Kidney glomerular epithelial cell (primary cell): Measurements from ENCODE around the gene KCNQ1OT1.

Source experiments
- DNase-seq: peaks from one replicate; lab custom pipeline; 2025; lab: John Stamatoyannopoulos, UW

The KCNQ1OT1 gene

DNA sequence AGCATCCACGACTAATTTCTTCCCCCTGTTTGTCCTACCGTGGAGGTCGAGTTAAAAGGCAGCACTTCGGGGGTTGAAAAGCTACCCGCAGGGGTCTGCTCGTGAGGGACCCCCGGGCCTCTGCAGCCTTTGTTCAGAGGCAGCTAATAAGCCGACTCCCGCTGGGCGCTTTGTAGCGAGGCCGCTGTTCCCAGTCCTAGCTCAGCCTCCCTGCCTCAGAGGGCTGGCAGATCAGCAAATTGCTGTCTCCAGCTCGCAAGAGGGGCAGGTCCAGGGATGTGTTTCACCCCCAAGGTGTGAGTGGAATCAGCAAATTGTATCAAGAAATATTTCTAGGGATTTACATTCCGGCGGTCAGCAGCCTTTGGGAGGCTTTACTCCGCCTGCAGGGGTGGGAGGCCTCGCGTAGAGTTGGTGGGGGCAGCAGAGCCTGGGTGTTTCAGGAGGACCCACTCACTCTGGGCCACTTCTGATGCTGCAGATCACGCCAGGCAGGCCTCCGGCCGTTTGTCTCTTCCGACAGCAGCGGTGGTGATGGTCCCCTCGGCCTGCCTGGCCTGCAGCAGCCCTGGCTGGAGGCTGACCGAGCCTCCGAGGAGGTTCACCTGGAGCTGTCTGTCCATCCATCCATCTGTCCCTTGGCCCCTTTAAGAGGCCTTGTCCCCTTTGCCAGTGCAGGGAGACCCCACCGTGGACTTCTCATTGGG is 21.6 kb upstream of the KCNQ1OT1 start:
- DNase-seq, result no peak

DNA sequence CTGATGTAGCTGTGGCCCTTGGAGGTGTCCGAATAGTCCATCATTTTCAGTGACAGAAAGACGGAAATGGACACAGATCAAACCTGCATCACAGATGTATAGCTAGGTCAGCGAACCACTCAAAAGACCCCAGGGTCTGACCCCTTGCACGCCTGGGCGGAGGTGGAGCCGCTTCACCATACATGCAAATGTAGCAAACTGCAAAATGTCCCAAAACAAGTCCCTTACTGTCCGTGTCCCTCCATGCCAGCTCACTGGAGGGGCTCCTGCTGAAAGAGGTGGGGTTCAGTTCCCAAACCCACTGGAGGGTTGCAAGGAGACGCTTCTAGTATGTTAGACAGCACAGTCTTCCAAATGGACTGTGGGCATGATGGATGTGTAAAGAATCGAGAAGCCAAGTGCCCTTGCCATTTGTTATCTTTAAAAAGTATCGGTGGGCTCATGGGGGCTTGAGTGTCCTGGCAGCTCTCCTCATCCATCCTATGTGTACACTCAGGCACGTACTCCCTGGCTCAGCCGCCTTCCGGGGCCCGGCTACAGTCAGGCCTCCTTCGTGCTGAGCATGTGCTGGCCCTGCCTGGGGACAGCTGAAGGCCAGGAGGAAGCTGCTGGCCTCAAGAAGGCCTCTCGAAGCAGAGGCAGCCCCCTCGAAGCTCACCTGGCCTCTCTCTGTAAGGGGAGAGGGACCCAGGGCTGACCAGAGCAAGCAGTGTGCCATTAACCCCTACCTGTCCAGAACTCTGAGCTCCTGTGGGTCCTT is 20.2 kb upstream of the KCNQ1OT1 start:
- no peak for DNase-seq

DNA sequence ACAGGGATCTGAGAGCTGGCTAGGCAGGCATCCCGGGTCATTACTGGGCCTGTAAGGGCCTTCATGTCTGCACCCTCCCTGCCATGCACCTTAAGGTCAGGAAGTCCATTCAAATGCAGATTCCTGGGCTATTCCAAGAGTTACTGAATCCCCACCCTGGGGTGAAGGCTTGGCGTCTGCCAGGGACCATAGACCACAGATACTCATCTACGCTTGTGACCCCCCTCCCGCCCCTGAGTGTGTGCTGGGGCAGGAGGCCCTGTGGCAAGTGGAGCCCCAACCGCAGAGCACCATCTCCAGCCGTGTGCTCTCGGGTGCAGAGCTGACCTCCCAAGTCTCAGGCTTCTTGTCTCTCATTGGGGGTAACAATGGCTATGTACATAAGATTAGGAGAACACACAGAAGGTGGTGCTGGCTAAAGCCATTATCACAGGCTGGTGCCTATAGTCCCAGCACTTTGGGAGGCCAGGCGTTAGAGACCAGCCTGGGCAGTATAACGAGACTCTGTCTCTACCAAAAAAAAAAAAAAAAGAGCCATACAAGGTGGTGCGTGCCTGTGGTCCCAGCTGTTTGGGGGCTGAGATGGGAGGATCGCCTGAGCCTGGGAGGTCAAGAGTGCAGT is 19.1 kb upstream of the KCNQ1OT1 start:
- no peak for DNase-seq

GRCh38 chr11:2717561-2718325 is 17.9 kb upstream of the KCNQ1OT1 start:
- DNase-seq, result no peak

GRCh38 chr11:2716376-2717095 is 16.7 kb upstream of the KCNQ1OT1 start:
- DNase-seq, result no peak

DNA sequence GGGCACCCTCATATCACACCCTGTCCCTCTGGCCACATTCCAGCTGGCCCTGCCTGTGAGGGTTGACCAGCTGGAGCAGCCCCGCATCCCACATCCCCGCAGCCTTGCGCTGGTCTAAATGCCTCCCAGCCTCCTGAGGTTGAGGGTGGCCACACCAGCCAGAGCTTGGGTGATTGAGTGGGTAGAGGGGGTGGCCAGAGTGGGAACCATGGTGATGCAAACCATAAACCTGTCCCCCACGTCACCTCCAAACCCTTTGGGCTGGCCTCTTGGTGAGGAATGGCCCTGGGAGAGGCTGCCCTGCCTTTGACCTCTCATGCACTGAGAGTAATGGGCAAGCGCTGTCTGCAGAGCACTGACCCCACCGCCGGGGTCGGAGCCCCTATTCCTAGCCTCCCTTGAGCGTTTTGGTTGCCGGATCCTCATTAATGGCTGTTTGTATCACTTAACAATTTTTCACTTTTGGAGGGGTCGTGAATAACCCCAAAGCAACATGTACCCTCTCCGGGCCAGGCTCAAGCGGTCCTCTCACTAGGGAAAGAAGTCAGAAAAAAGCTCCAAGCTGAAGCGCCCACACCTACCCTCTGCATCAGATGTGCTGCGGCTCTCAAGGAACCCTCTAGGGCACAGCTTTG is 16.0 kb upstream of the KCNQ1OT1 start:
- no peak for DNase-seq

DNA sequence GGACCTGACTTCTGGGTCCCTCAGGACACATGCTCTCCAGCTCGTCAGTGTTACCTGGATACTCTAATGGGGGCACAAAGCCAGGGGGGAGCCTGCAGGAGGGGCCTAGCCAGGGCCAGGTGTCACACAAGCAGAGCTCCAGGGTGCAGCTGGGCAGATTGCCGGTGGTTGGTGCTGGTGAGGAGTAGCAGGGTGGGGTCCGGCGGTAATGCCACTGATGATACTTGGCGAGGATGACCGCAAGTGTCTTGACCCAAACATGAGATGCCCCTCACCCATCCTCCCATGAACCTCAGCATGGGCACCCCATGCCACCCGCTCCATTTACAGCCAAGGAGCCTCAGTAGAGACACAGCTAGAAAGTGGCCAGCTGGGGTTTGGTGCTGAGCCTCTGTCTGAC is 15.1 kb upstream of the KCNQ1OT1 start:
- DNase-seq, result no peak

GRCh38 chr11:2714463-2714800 is 14.6 kb upstream of the KCNQ1OT1 start:
- no peak for DNase-seq

DNA sequence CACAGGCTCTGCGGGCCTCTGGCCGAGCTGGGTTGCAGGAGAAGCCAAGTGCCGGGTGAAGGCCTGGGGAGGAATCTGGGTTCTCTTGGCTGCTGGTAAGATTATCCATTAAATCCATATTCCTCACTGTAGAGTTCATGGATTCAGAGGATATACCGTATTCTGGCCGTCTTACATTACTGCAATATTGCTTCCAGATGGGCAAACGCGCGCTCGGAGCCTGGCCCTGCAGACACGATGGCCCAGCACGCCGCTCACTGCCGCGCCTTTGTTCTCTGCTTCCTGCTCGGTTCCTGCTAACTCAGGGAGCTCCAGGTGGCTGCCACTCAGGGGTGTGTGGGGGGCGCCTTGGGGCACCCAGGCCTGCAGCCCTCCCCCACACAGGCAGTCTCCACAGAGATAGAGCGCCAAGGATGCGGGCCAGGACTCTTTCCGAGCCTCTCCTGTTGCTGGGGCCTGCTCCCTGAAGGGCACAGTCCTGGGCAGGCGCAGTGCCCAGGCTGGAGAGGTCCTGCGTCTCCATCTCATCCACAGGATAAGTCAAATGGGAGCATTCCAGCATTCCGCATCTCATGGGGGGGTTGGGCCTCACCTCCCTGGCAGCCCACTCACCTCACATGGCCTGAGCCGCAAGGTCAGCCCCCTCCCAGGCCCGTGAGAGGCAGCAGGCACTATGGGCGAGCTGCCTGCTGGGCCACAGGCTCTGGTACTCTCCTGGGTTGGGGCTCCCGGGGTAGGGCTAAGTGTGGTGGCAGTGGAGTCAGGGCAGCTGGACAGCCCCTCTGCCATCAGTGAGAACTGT is 14.1 kb upstream of the KCNQ1OT1 start:
- no peak for DNase-seq

DNA sequence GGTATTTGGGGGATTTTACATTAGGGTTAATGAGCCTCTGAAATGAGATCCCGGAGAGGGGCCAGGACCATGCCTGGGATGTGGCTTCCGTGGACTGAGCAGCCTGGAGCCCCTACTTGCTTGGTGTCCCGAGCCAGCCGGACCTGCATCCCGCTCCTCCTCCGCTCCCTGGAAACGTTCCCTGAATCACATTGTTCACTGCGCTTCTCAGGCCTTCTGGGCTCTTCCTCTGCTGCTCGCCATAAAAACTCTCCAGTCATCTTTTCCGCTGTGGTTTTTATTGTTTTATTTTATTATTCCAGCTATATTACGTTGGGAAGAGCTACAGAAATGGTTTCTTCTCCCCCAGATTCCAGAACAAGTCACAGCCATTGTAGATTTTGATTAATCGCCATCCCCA is 13.3 kb upstream of the KCNQ1OT1 start:
- no peak for DNase-seq

GRCh38 chr11:2711161-2711560 is 11.4 kb upstream of the KCNQ1OT1 start:
- no peak for DNase-seq

- DNase-seq, result peak; percentile 47
Measured at GRCh38 chr11:2709429-2709828, 9.6 kb upstream of the KCNQ1OT1 start.

DNA sequence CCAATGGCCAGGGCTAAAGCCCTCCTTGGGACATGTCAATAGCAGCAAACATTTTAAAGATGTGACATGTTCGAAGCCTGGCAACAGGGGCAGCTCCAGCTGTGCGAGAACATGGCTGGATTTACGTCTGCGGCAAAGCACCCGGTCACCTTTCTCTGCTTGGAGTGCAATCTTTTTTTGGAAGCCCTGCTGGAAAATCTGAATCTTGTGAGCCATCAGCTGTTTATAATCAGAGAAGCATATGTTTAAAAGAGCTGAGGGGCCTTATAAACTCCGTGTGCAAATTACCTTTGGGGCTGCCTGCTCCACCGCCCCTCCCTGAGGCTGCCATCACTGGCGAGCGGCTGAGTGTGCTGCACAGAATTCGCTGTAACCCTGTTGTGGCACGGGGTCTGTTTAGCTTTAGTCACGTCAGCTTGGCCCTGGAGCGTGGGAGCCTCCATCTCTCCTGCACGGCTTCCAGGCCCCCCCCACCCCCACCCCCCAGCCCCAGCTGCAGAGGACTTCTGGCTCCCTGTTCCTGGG is 9.0 kb upstream of the KCNQ1OT1 start:
- DNase-seq, result no peak

GRCh38 chr11:2708151-2708581 is 8.4 kb upstream of the KCNQ1OT1 start:
- no peak for DNase-seq

- DNase-seq, result no peak
Measured at GRCh38 chr11:2707736-2708135, 7.9 kb upstream of the KCNQ1OT1 start.

DNA sequence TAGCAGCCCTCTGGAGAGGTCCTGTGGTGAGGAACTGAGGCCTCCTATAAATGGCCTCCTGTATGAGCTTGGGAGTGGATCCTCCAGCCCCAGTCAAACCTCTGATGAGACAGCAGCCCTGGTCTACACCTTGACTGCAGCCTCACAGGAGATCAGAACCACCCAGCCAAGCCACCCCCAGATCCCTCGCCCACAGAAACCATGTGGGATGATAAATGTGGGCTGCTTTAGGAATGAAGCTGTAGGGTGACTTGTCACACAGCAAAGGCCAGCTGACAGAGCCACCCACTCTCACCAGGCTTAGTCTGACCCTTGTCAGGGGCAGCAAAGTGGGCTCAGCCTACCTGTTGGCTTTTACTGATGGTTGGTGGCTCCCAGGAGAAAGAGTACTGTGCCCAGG is 6.5 kb upstream of the KCNQ1OT1 start:
- DNase-seq, result no peak

DNA sequence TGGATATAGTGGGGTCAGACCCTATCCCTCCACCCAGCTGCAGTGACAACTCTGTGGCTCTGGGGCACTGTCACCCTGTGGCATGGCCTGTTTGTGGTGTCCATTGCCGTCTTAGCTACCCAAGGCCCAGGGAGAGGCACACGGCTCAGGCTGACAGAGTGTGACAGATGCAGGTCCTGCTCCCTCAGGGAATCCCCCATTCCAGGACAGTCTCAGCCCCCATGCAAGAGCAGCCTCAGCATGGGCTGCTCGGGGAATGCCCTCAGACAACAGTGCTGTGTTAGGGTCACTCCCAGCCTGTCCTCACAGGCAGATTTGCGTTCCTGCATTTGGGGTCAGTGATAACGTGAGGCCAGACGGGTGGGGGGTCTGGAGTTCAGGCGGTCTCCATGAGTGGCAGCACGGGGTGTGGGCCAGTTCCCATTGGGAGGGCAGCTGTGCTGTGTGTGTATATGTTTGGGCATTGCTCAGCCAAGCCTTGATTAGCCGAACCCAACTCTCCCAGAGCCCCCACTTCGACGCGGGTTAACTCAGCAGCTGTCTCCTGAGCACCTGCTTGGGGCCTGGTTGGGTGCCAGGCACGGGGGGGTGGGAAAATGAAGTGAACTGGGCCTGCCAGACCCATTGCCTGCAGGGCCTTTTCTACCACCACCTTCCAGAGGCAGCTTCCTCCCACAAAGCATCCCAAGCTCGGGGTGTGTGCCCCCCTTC is 5.3 kb upstream of the KCNQ1OT1 start:
- DNase-seq, result no peak

- DNase-seq, result no peak
Measured at GRCh38 chr11:2704356-2704755, 4.6 kb upstream of the KCNQ1OT1 start.

- no peak for DNase-seq
Measured at GRCh38 chr11:2703363-2704141, 3.8 kb upstream of the KCNQ1OT1 start.
